Omental fat pad (tissue), 4 donors: Measurements from ENCODE around the gene SLC5A11. TPM values are rescaled to one million over a fixed set of nuclear protein-coding genes. Genes with fewer than 3 reads are reported as not detected.

Experiments
- ATAC-seq: fragments of 150-250 bp; one replicate; pipeline ENCODE4 v1.9.1; 2016; ENCODE audit warnings: mild to moderate bottlenecking, moderate library complexity; ENCODE audit not compliant: low FRiP score
- DNase-seq: peaks from one replicate; pipeline ENCODE4 v3.0.0-alpha.2; 2019; ENCODE audit warnings: low spot score
- CTCF ChIP-seq, 3 donors: fragments of 450-650 bp; IDR thresholded peaks; one replicate each; pipeline ENCODE4 v1.5.1; 2016 to 2017; ENCODE audit warnings: antibody characterized with exemption in 3 of 3, mild to moderate bottlenecking in 3 of 3, moderate library complexity in 2 of 3
- total RNA-seq, 4 donors: library from RNA; depleted of rRNA; stranded (reverse); fragments of >200 nt; gene quantifications; one replicate each; pipeline ENCODE4 v1.1.0, GENCODE V29; 2016

SLC5A11 gene
- total RNA-seq, 4 donors from 2014 or later = 0.12 to 0.32 (median 0.28) TPM; not detected in 1

- ATAC-seq = no peak
- no peak for TF ChIP-seq CTCF (IDR thresholded peaks at IDR 0.05)
- no peak for DNase-seq
Observed at GRCh38 chr16:24946155-24946554, 100.4 kb downstream of the SLC5A11 start.

GRCh38 chr16:24950275-24950674 is 104.5 kb downstream of the SLC5A11 start:
- no peak for TF ChIP-seq CTCF (IDR thresholded peaks at IDR 0.05)
- DNase-seq = no peak
- ATAC-seq = no peak

DNA sequence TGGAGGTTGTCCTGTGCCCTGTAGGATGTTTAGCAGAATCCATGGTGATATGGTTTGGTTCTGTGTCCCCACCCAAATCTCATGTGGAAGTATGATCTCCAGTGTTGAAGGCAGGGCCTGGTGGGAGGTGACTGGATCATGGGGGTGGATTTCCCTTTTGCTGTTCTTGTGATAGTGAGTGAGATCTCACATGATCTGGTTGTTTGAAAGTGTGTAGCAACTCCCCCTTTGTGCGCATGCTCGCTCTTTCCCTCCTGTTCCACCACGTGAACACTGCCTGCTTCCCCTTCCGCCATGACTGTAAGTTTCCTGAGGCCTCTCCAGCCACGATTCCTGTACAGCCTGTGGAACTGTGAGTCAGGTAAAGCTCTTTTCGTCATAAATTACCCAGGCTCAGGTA is 107.5 kb downstream of the SLC5A11 start:
- DNase-seq (no peak), ATAC-seq (no peak)
- TF ChIP-seq CTCF (IDR thresholded peaks at IDR 0.05) = no peak

DNA sequence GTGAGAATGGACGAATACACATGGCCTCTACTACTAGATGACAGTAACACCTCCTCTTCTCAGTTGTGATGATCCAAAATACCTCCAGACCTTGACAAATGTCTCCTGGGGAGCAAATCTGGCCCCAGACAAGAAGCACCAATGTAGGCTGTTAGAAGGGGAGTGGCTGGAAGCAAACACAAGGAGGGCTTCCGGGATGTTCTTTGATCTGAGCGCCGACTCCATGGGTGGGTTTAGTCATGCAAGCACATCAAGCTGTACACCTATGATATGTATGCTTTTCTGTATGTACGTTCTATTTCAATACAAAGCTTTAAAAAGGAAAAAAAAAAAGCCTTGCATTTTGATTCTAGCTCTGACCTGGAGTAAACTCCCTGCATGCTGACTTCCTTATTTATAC is 108.0 kb downstream of the SLC5A11 start:
- DNase-seq (no peak), ATAC-seq (no peak)
- no peak for TF ChIP-seq CTCF (IDR thresholded peaks at IDR 0.05)

- DNase-seq = no peak
- ATAC-seq = no peak
- TF ChIP-seq CTCF (IDR thresholded peaks at IDR 0.05) = no peak
Observed at GRCh38 chr16:24954137-24954536, 108.4 kb downstream of the SLC5A11 start.

DNA sequence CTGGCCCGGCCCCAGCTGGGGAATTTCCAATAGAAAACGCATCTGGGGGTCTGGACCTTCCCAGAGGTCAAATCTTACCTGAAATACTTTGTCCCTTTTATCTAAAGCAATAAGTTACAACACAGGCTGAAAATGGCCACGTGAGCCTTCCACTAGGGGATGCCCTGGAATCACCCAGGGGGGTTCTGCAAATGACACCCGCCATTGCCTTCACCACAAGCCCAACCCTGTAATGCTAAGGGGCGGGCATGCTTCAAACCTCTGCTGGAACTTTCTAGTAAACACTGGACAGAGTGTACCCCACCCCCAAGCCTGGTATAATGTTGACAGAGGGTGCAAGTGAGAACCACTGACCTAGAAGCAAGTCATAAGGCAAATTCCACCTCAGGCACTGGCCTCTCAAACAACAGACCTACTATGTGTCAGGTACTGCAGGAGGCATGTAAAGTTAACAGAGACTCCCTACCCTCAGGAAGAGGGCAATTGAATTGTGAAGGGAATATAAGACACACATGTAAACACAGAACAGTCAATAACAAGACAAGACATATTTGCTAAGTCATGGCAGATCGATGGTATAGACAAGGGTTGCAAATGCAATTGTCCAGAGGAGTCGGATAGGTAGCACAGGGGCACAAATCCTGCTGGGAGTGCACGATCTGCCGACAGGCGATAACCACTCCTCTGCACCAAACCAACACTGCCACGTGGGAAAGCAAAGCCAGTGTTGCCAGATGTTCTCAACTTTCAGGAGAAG is 110.4 kb downstream of the SLC5A11 start:
- no peak for DNase-seq
- ATAC-seq = no peak
- TF ChIP-seq CTCF (IDR thresholded peaks at IDR 0.05) = no peak

DNA sequence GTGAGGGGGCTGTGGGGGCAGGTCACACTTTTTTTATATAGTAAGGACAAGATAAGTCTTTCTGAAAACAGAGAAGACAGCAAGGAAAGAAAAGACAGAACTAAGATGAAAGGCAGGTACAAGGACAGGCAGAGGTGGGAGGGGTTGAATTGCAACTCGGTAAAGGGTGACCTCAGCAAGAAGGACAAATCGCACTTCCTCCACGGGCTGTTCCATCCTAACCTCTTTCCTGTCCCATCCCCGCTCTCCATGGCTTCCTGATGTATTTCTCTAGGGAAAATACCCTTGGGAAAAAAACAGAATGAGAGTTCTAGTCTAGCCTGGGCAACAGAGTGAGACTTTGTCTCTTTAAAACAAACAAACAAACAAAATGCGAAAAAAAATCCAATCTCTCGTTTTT is 112.1 kb downstream of the SLC5A11 start:
- ATAC-seq (no peak), DNase-seq (no peak)
- TF ChIP-seq CTCF (IDR thresholded peaks at IDR 0.05) = no peak
